AG08395 (cell line): ENCODE results near the gene DNAJC22.
A peak's percentile ranks its signal among the peaks of the same experiment; 100 is the strongest.
"Not testable (repeated sequence)": the region's sequence is repeated elsewhere in the genome, so short reads cannot be mapped to it uniquely, and the experiment has no call there.

Experiments
- DNase-seq: peaks from one replicate; pipeline ENCODE4 v3.0.0; 2012; ENCODE audit warnings: mixed read lengths, low spot score

Gene DNAJC22

GRCh38 chr12:49346659-49347310 lies at the start of gene DNAJC22:
Gene DNAJC22, plus strand, starts transcription at chr12:49346888. Its CDS starts 1,985 bp downstream, at chr12:49348873.
- DNase-seq = no peak

GRCh38 chr12:49297695-49298060 lies 49.0 kb upstream of the DNAJC22 start:
- no peak for DNase-seq

GRCh38 chr12:49298160-49298559 lies 48.5 kb upstream of the DNAJC22 start:
- DNase-seq = no peak

GRCh38 chr12:49301760-49302159 lies 44.9 kb upstream of the DNAJC22 start:
- DNase-seq = no peak

- DNase-seq = peak; percentile 79
These were observed 42.5 kb upstream of the DNAJC22 start for GRCh38 chr12:49304161-49304560.

- no peak for DNase-seq
These were observed 40.8 kb upstream of the DNAJC22 start for GRCh38 chr12:49305762-49306510.

GRCh38 chr12:49309386-49309785 lies 37.3 kb upstream of the DNAJC22 start:
- no peak for DNase-seq

- DNase-seq = not testable (repeated sequence)
These were observed 36.2 kb upstream of the DNAJC22 start for GRCh38 chr12:49310451-49311000.

- DNase-seq = no peak
These were observed 31.9 kb upstream of the DNAJC22 start for GRCh38 chr12:49314811-49315210.

- not testable (repeated sequence) for DNase-seq
These were observed 29.6 kb upstream of the DNAJC22 start for GRCh38 chr12:49317118-49317517.

- DNase-seq = not testable (repeated sequence)
These were observed 26.1 kb upstream of the DNAJC22 start for GRCh38 chr12:49320411-49321103.

- DNase-seq = no peak
These were observed 24.4 kb upstream of the DNAJC22 start for GRCh38 chr12:49322367-49322707.

GRCh38 chr12:49322708-49323523 lies 23.8 kb upstream of the DNAJC22 start, which contains the start of gene TROAP:
Gene TROAP, plus strand, starts transcription at chr12:49323255. Its CDS starts 354 bp downstream, at chr12:49323609.
- peak; percentile 100 for DNase-seq

- DNase-seq = no peak
These were observed 23.1 kb upstream of the DNAJC22 start for GRCh38 chr12:49323524-49324097.

GRCh38 chr12:49325606-49326005 lies 21.1 kb upstream of the DNAJC22 start:
- DNase-seq = no peak

GRCh38 chr12:49327368-49327767 lies 19.3 kb upstream of the DNAJC22 start:
- DNase-seq = no peak

GRCh38 chr12:49327887-49328286 lies 18.8 kb upstream of the DNAJC22 start:
- no peak for DNase-seq

- DNase-seq = no peak
These were observed 17.9 kb upstream of the DNAJC22 start for GRCh38 chr12:49328816-49329215.

GRCh38 chr12:49330032-49330619 lies 16.6 kb upstream of the DNAJC22 start:
- DNase-seq = no peak

- no peak for DNase-seq
These were observed 15.9 kb upstream of the DNAJC22 start for GRCh38 chr12:49330631-49331379.
